Endodermal cell (in vitro differentiated cells): ENCODE data around the gene UPK1B. TPM values are rescaled to one million over a fixed set of nuclear protein-coding genes. Genes with fewer than 3 reads are reported as not detected.

Source experiments
- DNase-seq: peaks from one replicate; pipeline ENCODE4 v3.0.0-alpha.2; 2017
- H3K27ac ChIP-seq: 2 replicates; pipeline ENCODE4 v1.5.1; 2013; ENCODE audit warnings: mild to moderate bottlenecking, low read depth, low read length, moderate library complexity
- H3K27me3 ChIP-seq: 2 replicates; pipeline ENCODE4 v1.6.1; 2013; ENCODE audit warnings: mild to moderate bottlenecking, low read length, moderate library complexity; ENCODE audit not compliant: insufficient read depth, control insufficient read depth, poor library complexity, severe bottlenecking
- H3K36me3 ChIP-seq: 2 replicates; pipeline ENCODE4 v1.7.0; 2013; ENCODE audit warnings: mild to moderate bottlenecking, low read length, moderate library complexity; ENCODE audit not compliant: control insufficient read depth, insufficient read depth
- H3K4me1 ChIP-seq: one replicate; pipeline ENCODE4 v1.7.0; 2013; ENCODE audit warnings: low read length; ENCODE audit not compliant: control insufficient read depth, insufficient read depth
- H3K4me3 ChIP-seq: 2 replicates; pipeline ENCODE4 v1.5.1; 2013; ENCODE audit warnings: mild to moderate bottlenecking, low read length, moderate library complexity
- H3K9ac ChIP-seq: 2 replicates; pipeline ENCODE4 v1.6.1; 2013; ENCODE audit warnings: mild to moderate bottlenecking, low read length, moderate library complexity; ENCODE audit not compliant: poor library complexity, severe bottlenecking; ENCODE audit errors: extremely low read depth
- H3K9me3 ChIP-seq: 2 replicates; pipeline ENCODE4 v1.6.1; 2013; ENCODE audit warnings: mild to moderate bottlenecking, low read length, moderate library complexity; ENCODE audit not compliant: control insufficient read depth
- H3K27ac Mint-ChIP-seq: 2 replicates; pipeline ENCODE4 v1.8.0; 2020; ENCODE audit warnings: mixed read lengths
- H3K27me3 Mint-ChIP-seq: 2 replicates; pipeline ENCODE4 v1.8.0; 2021; ENCODE audit warnings: mild to moderate bottlenecking, mixed read lengths; ENCODE audit not compliant: insufficient read depth
- H3K36me3 Mint-ChIP-seq: 2 replicates; pipeline ENCODE4 v1.8.0; 2020; ENCODE audit warnings: low read depth, mixed read lengths
- H3K4me1 Mint-ChIP-seq: 2 replicates; pipeline ENCODE4 v1.8.0; 2020; ENCODE audit warnings: mixed read lengths
- H3K4me3 Mint-ChIP-seq: 2 replicates; pipeline ENCODE4 v1.8.0; 2020; ENCODE audit warnings: mild to moderate bottlenecking, moderate library complexity, mixed read lengths
- H3K9me3 Mint-ChIP-seq: 2 replicates; pipeline ENCODE4 v1.8.0; 2020; ENCODE audit warnings: mild to moderate bottlenecking, mixed read lengths
- WGBS, 2 experiments: methylation state at CpG; one replicate each; pipeline versions ENCODE4 v1.1.5 to v1.1.7; 2013; ENCODE audit warnings: missing lambda C conversion rate in 2 of 2, mixed read lengths in 1 of 2; ENCODE audit not compliant: insufficient coverage in 1 of 2, insufficient read length in 1 of 2; 5-methylcytosine and 5-hydroxymethylcytosine counted together
- total RNA-seq, 2 donors: library from RNA; stranded (reverse); fragmentation: NEBNext Ultra II Directional in 1 of 2; extraction: Animal tissue kit (Norgen Biotek cat#: 25700) in 1 of 2; gene quantifications; 2 replicates in 1 of 2; 3 replicates in 1 of 2; pipeline ENCODE4 v1.2.1, GENCODE V29; 2021
- TF ChIP-seq, protein P1 (sequence below): fragments of 200-600 bp; sonication (generic); conservative IDR thresholded peaks from 2 replicates; pipeline ENCODE4 v1.5.0; 2021; ENCODE audit warnings: antibody characterized with exemption, mild to moderate bottlenecking

The UPK1B gene
- total RNA-seq, 2 donors from 2014 or later = 4.9 to 11.3 TPM

DNA sequence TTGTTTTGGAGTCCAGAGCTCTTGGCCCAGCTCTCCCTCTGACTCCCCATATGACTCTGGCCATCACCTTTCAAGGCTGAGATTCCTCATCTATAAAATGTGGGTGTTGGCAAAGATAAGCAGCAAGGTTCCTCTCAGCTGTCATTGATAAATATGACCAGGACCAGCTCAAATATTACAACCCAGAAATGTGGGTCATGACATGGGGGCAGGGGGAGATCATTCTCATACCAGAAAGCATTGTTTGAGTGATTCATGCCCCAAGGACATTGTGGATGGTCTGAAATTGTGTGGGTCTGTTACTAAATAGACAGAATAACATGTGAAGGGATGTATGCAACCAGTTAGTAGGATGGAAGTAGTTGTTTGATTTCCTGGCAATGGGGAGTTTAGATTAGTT lies 13.9 kb downstream of the UPK1B start:
- Histone ChIP-seq H3K9ac (no peak overlapping the region), H3K4me3 (no peak overlapping the region), H3K36me3 (no peaks in the 10 kb centered on the region), H3K27me3 (no peaks in the 10 kb centered on the region), H3K9me3 (no peaks in the 10 kb centered on the region), H3K4me1 (no peaks in the 10 kb centered on the region), H3K27ac (no peak overlapping the region)
- H3K4me3 Mint-ChIP-seq = no peak overlapping the region
- H3K27me3 Mint-ChIP-seq = no peaks in the 10 kb centered on the region
- H3K9me3 Mint-ChIP-seq = no peaks in the 10 kb centered on the region
- no peak for DNase-seq
- TF ChIP-seq, protein P1, sequence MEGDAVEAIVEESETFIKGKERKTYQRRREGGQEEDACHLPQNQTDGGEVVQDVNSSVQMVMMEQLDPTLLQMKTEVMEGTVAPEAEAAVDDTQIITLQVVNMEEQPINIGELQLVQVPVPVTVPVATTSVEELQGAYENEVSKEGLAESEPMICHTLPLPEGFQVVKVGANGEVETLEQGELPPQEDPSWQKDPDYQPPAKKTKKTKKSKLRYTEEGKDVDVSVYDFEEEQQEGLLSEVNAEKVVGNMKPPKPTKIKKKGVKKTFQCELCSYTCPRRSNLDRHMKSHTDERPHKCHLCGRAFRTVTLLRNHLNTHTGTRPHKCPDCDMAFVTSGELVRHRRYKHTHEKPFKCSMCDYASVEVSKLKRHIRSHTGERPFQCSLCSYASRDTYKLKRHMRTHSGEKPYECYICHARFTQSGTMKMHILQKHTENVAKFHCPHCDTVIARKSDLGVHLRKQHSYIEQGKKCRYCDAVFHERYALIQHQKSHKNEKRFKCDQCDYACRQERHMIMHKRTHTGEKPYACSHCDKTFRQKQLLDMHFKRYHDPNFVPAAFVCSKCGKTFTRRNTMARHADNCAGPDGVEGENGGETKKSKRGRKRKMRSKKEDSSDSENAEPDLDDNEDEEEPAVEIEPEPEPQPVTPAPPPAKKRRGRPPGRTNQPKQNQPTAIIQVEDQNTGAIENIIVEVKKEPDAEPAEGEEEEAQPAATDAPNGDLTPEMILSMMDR = no peak
- peaks cover 3% of the 10 kb centered on the region for H3K36me3 Mint-ChIP-seq
- no peak overlapping the region for H3K27ac Mint-ChIP-seq
- peaks cover 4% of the 10 kb centered on the region for H3K4me1 Mint-ChIP-seq

DNA sequence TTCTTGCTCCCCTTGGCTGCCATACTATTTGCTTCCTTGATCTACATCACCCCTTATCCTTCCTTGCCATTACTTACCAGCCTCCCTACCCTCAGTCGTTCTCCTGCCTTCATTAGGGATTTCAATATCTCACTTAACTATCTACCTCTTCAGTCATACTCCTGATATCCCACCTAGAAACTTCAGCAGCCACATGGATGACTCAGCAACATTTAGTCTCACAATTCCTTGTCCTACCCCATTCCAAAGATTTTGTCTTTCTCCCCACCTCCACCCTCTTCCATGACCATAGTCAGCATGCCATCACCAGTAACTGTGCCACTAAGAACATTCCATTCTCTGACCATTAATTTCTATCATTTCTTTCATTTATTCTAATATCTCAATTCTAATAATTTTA lies 18.4 kb downstream of the UPK1B start:
- H3K9ac ChIP-seq = no peak overlapping the region
- H3K36me3 Mint-ChIP-seq = peaks cover 3% of the 10 kb centered on the region
- H3K9me3 Mint-ChIP-seq = no peaks in the 10 kb centered on the region
- WGBS, 2 experiments = 90 to 100% methylated on average over 1 of the region's 1 CpG
- TF ChIP-seq, protein P1 = no peak
- H3K27me3 ChIP-seq = no peaks in the 10 kb centered on the region
- H3K27me3 Mint-ChIP-seq = no peaks in the 10 kb centered on the region
- H3K9me3 ChIP-seq = no peaks in the 10 kb centered on the region
- H3K4me1 ChIP-seq = no peaks in the 10 kb centered on the region
- no peak overlapping the region for H3K4me3 Mint-ChIP-seq
- H3K36me3 ChIP-seq = no peaks in the 10 kb centered on the region
- H3K27ac Mint-ChIP-seq = no peak overlapping the region
- peaks cover 12% of the 10 kb centered on the region for H3K4me1 Mint-ChIP-seq
- no peak overlapping the region for H3K27ac ChIP-seq
- H3K4me3 ChIP-seq = no peak overlapping the region
- DNase-seq = no peak

DNA sequence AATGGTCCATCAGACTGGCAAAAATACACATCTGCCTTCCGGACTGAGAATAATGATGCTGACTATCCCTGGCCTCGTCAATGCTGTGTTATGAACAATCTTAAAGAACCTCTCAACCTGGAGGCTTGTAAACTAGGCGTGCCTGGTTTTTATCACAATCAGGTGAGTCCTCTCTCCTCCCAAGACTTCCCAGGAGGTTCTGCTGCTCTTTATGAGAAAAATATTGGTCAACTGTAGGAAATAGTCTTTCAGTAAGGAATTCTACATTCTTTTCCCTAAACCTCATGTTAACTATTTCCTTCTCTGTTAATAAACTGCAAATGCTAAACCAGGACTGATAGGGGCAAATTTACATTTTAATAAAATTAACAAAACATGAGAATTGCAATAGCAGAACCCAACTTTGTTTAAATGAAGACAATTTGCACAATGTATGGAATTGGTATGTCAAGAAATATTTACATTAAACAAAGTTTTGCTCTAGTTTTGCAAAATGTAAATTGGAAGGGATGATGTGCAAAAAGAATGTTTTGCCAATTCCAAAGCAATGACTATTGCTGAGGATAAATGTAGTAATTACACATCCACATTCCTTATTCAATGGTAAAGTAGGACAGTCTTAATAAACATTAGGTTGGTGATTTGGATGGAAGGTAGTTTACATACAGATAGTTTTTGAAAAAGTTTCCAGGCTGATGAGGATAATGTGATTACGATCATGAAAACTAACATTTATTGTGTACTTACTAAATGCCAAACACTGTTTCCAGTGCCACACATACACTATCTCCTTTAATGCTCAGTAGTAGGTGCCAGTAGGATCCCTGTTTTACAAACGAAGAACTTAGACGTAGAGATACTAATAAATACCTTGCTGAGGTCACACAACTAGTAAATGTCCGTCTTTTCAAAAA lies 21.1 kb downstream of the UPK1B start:
- Mint-ChIP-seq H3K27ac (no peak overlapping the region), H3K4me1 (peaks cover 12% of the 10 kb centered on the region), H3K27me3 (no peaks in the 10 kb centered on the region), H3K4me3 (no peak overlapping the region), H3K36me3 (peaks cover 7% of the 10 kb centered on the region), H3K9me3 (no peaks in the 10 kb centered on the region)
- H3K27ac ChIP-seq = no peak overlapping the region
- H3K4me3 ChIP-seq = no peak overlapping the region
- no peaks in the 10 kb centered on the region for H3K9me3 ChIP-seq
- no peaks in the 10 kb centered on the region for H3K27me3 ChIP-seq
- no peak for DNase-seq
- H3K4me1 ChIP-seq = no peaks in the 10 kb centered on the region
- 87 to 92% methylated on average over 3 to 7 of the region's 7 CpGs for WGBS, 2 experiments
- no peak overlapping the region for H3K9ac ChIP-seq
- TF ChIP-seq, protein P1 = no peak
- H3K36me3 ChIP-seq = no peaks in the 10 kb centered on the region
